ENCODE results near the gene RMDN2. TPM values are rescaled to one million over a fixed set of nuclear protein-coding genes. Genes with fewer than 3 reads are reported as not detected.

The RMDN2 gene, protein sequence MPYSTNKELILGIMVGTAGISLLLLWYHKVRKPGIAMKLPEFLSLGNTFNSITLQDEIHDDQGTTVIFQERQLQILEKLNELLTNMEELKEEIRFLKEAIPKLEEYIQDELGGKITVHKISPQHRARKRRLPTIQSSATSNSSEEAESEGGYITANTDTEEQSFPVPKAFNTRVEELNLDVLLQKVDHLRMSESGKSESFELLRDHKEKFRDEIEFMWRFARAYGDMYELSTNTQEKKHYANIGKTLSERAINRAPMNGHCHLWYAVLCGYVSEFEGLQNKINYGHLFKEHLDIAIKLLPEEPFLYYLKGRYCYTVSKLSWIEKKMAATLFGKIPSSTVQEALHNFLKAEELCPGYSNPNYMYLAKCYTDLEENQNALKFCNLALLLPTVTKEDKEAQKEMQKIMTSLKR
- total RNA-seq, result 3.2 and 4.7 TPM in 2 replicates

GRCh38 chr2:37925063-37925897 lies at the start of gene RMDN2:
RMDN2 (plus strand) TSS chr2:37925287; CDS start chr2:37929278, 3,991 bp downstream.

Other genes starting within 250 kb of the RMDN2 start
- gene CYP1B1, start 150.9 kb downstream of the RMDN2 start, total RNA-seq, result under 0.01 and 0.15 TPM in 2 replicates

All from epithelial cell of umbilical artery (primary cell).